ENCODE results near the gene WWC1.

The WWC1 gene

DNA sequence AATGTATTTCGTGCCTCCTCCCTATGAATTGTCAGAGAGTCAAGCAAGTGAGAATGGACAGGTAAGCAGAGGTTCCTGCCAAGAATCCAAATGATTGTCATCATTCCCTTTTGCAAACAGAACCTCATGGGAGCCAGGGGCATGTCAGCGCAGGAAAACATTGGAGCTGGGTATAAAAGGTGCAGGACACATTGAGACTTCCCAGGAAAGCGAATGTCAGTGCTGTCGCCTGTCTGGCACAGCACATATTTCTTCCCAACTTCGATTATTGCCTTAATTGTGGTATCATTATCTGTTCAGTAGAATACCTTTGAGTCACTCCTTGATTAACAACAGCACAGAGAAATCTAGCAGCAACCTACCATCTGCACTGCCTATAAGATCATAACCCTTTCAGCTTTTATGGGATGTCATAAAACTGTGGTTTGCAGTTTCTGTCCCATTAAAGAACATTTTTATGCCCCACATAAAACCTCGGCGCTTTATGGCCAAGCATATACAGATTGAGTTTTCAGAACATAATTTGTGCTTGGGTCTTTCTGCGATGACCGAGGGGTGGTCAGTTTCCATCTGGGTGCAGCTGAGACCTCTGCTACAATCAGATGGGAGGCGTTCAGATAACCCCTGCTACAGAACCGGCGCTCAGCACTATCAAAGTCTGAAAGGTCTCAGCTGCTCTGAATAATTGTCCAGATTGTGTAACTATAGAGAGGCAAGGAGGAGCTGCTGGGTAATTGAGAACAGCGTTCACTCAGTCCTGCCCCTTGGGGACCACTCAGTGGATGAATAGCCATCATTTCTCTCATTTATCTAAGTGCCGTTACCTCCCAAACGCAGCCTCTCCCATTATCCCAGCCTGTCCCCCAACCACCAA, 30.9 kb upstream of the WWC1 start:
- DNase-seq (ENCODE audit: extremely low read depth, insufficient read length) = no peak
- Histone ChIP-seq H3K36me3 (ENCODE audit: control insufficient read depth, insufficient read depth, low read length) (no peaks in the 10 kb centered on the region), H3K27me3 (replicated peaks; ENCODE audit: control insufficient read depth, insufficient read depth, low read length) (no peaks in the 10 kb centered on the region; the same call in 1 of the 2 replicates), H3K4me3 (replicated peaks; ENCODE audit: low read depth, low read length) (no peak overlapping the region)
- TF ChIP-seq, protein P1, sequence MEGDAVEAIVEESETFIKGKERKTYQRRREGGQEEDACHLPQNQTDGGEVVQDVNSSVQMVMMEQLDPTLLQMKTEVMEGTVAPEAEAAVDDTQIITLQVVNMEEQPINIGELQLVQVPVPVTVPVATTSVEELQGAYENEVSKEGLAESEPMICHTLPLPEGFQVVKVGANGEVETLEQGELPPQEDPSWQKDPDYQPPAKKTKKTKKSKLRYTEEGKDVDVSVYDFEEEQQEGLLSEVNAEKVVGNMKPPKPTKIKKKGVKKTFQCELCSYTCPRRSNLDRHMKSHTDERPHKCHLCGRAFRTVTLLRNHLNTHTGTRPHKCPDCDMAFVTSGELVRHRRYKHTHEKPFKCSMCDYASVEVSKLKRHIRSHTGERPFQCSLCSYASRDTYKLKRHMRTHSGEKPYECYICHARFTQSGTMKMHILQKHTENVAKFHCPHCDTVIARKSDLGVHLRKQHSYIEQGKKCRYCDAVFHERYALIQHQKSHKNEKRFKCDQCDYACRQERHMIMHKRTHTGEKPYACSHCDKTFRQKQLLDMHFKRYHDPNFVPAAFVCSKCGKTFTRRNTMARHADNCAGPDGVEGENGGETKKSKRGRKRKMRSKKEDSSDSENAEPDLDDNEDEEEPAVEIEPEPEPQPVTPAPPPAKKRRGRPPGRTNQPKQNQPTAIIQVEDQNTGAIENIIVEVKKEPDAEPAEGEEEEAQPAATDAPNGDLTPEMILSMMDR (IDR thresholded peaks at IDR 0.05; ENCODE audit: insufficient read depth, low read length, poor library complexity, severe bottlenecking) = no peak

DNA sequence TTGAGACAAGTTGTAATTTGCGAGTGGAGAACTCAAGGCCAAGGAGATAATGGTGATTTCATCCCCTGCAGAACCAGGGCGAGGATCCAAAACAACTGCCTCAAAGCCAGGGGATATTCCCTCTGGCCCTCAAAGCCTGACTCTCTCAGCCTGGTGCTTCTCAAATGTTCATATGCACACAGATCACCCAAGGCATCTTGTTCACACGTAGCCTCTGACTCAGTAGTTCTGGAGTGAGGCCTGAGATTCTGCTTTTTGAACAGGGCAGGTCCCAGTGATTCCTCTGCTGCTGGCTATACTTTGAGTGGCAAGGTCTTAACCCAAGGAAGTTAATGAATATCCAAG, 30.2 kb upstream of the WWC1 start:
- Histone ChIP-seq H3K27me3 (replicated peaks; ENCODE audit: control insufficient read depth, insufficient read depth, low read length) (no peaks in the 10 kb centered on the region; the same call in 1 of the 2 replicates), H3K36me3 (ENCODE audit: control insufficient read depth, insufficient read depth, low read length) (no peaks in the 10 kb centered on the region), H3K4me3 (replicated peaks; ENCODE audit: low read depth, low read length) (no peak overlapping the region)
- TF ChIP-seq, protein P1 (IDR thresholded peaks at IDR 0.05; ENCODE audit: insufficient read depth, low read length, poor library complexity, severe bottlenecking) = no peak
- DNase-seq (ENCODE audit: extremely low read depth, insufficient read length) = no peak

DNA sequence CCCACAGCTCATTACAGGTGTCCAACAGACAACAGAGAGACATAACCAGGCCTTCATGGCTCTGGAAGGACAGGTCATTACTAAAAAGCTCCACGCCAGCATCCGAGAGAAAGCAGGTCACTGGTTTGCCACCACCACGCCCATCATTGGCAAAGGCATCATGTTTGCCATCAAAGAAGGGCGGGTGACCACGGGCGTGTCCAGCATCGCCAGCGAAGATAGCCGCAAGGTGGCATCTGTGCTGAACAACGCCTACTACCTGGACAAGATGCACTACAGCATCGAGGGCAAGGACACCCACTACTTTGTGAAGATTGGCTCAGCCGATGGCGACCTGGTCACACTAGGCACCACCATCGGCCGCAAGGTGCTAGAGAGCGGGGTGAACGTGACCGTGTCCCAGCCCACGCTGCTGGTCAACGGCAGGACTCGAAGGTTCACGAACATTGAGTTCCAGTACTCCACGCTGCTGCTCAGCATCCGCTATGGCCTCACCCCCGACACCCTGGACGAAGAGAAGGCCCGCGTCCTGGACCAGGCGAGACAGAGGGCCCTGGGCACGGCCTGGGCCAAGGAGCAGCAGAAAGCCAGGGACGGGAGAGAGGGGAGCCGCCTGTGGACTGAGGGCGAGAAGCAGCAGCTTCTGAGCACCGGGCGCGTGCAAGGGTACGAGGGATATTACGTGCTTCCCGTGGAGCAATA, 29.3 kb upstream of the WWC1 start:
- no peaks in the 10 kb centered on the region; the same call in 1 of the 2 replicates for H3K27me3 ChIP-seq (replicated peaks; ENCODE audit: control insufficient read depth, insufficient read depth, low read length)
- DNase-seq (ENCODE audit: extremely low read depth, insufficient read length) = no peak
- TF ChIP-seq, protein P1 (IDR thresholded peaks at IDR 0.05; ENCODE audit: insufficient read depth, low read length, poor library complexity, severe bottlenecking) = no peak
- H3K36me3 ChIP-seq (ENCODE audit: control insufficient read depth, insufficient read depth, low read length) = no peaks in the 10 kb centered on the region
- H3K4me3 ChIP-seq (replicated peaks; ENCODE audit: low read depth, low read length) = no peak overlapping the region

- no peaks in the 10 kb centered on the region for H3K36me3 ChIP-seq (ENCODE audit: control insufficient read depth, insufficient read depth, low read length)
- DNase-seq (ENCODE audit: extremely low read depth, insufficient read length) = no peak
These were observed 28.3 kb upstream of the WWC1 start for GRCh38 chr5:168263121-168263520.

DNA sequence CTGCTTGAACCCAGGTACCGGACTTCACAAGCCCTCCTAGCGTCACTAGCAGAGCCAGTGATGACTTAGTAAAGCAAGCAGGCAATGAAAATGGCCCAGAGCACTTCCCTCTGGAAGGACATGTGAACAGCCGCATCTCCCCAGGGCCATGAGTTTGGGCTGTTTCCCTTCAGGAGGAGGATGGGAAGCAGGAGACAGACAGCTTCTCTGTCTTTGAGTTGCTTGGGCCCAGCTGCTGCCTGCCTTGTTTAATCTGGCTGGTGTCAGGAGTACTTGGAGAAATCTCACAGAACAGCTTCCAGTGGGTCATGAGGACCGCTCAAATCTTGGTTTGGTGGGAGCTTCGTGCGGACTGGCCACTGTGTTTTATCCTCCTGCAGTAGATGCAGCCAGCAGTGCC, 25.4 kb upstream of the WWC1 start:
- no peak for DNase-seq (ENCODE audit: extremely low read depth, insufficient read length)
- TF ChIP-seq, protein P1 (IDR thresholded peaks at IDR 0.05; ENCODE audit: insufficient read depth, low read length, poor library complexity, severe bottlenecking) = no peak
- Histone ChIP-seq H3K36me3 (ENCODE audit: control insufficient read depth, insufficient read depth, low read length) (no peaks in the 10 kb centered on the region), H3K27me3 (replicated peaks; ENCODE audit: control insufficient read depth, insufficient read depth, low read length) (no peaks in the 10 kb centered on the region; the same call in 1 of the 2 replicates), H3K4me3 (replicated peaks; ENCODE audit: low read depth, low read length) (no peak overlapping the region)

More at GRCh38 chr5:168263121-168263520, 28.3 kb upstream of the WWC1 start:
- no peak overlapping the region for H3K4me3 ChIP-seq (replicated peaks; ENCODE audit: low read depth, low read length)
- no peaks in the 10 kb centered on the region; the same call in 1 of the 2 replicates for H3K27me3 ChIP-seq (replicated peaks; ENCODE audit: control insufficient read depth, insufficient read depth, low read length)
- TF ChIP-seq, protein P1 (IDR thresholded peaks at IDR 0.05; ENCODE audit: insufficient read depth, low read length, poor library complexity, severe bottlenecking) = no peak

Measured in GM06990 (cell line).